D341Med (cell line): ENCODE results near the gene GPAT3.
"Not testable (repeated sequence)": the region's sequence is repeated elsewhere in the genome, so short reads cannot be mapped to it uniquely, and the experiment has no call there.

ENCODE experiments used
- DNase-seq: peaks from one replicate; pipeline ENCODE4 v3.0.0; 2012; ENCODE audit warnings: low spot score

Gene GPAT3

DNA sequence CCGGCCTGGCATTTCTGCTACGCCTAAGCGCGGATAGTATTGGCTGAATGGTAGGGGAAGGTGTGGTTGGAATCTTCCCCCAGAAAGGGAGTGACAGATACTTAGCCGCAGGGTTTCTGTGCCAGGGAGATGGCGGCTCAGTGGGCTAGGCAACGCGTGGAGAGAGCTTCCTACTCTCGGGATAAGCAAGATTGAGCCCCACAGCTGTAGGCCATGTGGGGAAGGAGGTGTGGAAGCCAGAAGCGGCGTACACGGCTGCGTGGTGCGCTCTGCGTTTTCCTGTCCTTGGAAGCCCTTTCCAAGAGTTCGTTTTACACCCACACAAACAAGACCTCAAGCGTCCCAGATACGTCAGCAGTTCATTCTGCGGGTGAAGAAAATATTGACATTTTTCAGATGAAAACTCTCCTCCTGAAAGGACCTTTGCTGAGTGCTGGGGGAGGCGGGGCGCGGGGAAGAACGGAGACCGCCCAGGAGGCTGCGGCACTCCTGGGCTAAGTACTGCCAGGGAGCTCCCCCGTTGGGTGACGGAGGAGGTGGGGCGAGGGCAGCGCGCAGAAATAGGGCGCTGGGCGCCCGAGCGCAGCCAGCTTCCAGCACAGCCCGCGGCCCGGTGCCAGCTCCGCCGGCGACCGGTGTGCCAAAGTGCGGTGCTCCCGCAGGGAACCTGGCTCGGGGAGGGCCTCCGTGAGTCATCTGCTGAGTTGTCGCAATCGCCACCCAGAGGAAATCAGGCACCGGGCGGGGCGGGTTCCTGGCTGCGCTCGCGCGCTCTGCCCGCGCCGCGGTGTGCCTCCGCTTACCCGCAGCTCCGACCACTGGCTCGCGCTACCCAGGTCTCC, at the start of gene GPAT3:
TSS of gene GPAT3 (plus strand) at position 589 of the 842 bp plus-strand sequence. CDS start 515 bp downstream, outside the sequence.
- DNase-seq, result peak; percentile 80

- DNase-seq, result no peak
These were observed 49.3 kb upstream of the GPAT3 start for GRCh38 chr4:83486457-83487129.

GRCh38 chr4:83489711-83490326, 46.1 kb upstream of the GPAT3 start:
- DNase-seq, result no peak

- peak; percentile 58 for DNase-seq
These were observed 44.9 kb upstream of the GPAT3 start for GRCh38 chr4:83490876-83491450.

GRCh38 chr4:83496085-83496917, 39.6 kb upstream of the GPAT3 start:
- not testable (repeated sequence) for DNase-seq

- no peak for DNase-seq
These were observed 37.7 kb upstream of the GPAT3 start for GRCh38 chr4:83498187-83498586.

DNA sequence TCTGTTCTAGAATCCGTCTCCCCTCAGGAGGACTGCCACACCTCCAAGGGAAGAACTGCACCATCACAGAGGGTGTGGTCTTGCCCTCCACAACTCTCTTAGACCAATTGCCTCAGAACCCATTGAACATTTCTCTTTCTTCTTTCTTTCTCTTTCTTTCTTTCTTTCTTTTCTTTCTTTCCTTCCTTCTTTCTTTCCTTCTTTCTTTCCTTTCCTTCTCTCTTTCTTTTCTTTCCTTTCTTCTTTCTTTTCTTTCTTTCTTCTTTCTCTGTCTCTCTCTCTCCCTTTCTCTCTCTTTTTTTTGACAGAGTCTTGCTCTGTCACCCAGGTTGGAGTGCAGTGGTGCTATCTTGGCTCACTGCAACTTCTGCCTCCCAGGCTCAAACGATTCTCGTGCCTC, 34.2 kb upstream of the GPAT3 start:
- DNase-seq, result not testable (repeated sequence)

DNA sequence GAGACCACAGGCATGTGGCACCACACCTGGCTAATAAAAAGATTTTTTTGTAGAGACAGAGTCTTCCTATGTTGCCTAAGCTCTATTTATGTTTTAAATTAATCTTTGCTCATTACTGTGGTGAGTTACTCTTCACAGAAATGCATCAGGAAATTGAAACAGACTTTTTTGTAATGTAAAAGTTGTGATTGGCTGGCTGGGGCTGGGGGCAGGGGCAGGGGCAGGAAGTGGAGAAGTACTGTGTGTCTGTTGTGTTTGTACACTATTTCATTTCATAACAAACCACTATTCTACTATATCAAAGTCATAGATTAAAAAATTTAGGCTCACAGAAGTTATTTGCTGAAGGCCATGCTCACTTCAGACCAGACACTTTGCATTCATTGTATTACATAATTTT, 31.9 kb upstream of the GPAT3 start:
- no peak for DNase-seq

DNA sequence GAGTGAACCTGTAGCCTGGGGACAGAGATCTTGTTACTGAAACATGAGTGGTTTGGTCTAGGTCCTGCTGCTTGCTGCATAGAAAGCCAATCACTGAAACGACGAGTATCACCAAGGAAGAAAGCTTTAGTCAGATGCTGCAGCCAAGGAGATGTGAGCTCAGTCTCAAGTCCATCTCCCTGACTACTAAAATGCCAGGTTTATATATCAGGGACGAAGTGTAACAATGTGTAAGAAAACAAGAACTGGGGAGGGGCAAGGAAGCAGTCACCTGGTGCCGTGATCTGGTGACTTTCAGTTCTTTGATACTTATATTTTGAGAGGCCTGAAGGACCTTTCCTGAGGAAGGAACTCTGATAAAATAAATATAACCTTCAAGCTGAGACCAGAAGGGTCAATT, 31.4 kb upstream of the GPAT3 start:
- DNase-seq, result no peak

- no peak for DNase-seq
These were observed 30.9 kb upstream of the GPAT3 start for GRCh38 chr4:83504996-83505395.

GRCh38 chr4:83509156-83509585, 26.7 kb upstream of the GPAT3 start:
- peak; percentile 63 for DNase-seq

- no peak for DNase-seq
These were observed 25.5 kb upstream of the GPAT3 start for GRCh38 chr4:83510442-83510841.

DNA sequence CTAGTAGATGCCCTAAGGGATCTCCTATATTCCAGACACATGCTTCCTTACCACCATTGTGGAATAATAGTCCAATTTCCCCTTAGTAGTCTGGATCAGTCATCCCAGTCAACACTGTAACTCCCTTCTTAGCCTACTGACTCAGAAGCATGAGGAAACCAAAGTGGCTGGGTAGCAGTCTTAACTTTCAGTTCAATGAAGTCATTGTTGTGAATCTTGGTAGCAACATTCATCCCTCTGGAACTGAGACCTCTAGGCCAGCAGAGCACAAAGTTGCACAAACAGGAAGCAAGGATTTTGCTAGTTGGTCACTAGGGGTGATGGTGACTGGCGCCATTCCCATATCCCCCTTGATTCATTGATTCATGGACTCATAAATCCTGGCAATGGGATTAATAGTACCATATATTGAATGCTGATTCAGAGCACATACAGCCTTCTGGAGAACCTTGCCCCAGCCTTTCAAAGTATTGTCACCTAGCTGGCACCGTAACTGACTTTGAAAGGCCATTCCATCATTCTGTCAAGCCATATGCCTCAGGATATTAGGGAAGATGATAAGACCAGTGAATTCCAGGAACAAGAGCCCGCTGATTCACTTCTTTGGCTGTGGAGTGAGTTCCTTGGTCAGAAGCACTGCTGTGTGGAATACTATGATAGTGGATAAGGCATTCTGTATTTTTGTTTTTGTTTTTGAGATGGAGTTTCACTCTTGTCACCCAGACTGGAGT, 19.7 kb upstream of the GPAT3 start:
- DNase-seq, result no peak

GRCh38 chr4:83522239-83522638, 13.7 kb upstream of the GPAT3 start:
- no peak for DNase-seq

DNA sequence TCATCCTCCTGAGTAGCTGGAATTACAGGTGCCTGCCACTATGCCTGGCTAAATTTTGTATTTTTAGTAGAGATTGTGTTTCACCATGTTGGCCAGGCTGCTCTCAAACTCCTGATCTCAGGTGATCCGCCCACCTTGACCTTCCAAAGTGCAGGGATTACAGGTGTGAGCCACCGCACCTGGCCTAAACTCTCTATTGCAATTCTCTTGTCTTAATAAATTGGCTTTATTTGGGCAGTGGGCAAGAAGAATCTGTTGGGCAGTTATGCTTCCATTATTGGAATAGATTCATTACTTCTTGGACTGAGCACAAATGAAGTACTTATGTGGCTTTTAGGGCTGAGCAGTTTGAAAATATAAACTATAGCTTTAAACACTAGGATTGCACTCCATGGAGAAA, 8.2 kb upstream of the GPAT3 start:
- no peak for DNase-seq

DNA sequence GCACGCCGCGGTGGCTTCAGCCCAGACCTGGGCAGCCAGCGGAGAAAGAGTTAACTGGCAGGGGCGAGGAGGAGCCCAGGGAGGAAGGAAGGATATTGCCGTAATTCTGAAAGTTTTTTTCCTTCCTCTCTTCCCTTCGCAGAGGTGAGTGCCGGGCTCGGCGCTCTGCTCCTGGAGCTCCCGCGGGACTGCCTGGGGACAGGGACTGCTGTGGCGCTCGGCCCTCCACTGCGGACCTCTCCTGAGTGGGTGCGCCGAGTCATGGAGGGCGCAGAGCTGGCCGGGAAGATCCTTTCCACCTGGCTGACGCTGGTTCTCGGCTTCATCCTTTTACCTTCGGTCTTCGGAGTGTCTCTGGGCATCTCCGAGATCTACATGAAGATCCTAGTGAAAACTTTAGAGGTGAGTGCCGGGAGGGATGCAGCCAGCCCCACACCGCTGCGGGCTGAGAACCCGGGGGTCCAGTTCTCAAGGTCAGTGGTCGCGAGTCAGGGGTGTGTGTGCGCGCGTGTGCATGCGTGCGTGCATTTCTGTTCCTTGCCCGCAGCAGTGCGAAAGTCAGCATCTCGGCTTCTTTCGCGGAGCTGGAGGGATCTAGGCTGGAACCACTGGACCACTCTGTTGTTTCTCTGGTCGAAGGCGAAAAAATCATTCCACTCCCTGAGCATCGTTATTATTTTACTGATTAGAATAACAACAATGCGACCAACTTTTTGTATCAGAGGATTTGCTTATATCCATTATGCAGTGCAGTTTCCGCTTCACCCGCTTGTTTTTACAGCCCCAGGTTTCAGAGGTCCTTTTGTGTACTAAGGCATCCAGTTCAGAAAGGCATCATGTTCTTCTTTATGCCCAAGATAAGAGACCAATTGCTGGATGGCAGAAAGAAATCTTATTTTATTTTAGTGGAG, 709 bp downstream of the GPAT3 start:
- DNase-seq, result peak; percentile 48

GRCh38 chr4:83542225-83542624, 6.3 kb downstream of the GPAT3 start:
- DNase-seq, result no peak

GRCh38 chr4:83546786-83547185, 10.9 kb downstream of the GPAT3 start:
- DNase-seq, result no peak

DNA sequence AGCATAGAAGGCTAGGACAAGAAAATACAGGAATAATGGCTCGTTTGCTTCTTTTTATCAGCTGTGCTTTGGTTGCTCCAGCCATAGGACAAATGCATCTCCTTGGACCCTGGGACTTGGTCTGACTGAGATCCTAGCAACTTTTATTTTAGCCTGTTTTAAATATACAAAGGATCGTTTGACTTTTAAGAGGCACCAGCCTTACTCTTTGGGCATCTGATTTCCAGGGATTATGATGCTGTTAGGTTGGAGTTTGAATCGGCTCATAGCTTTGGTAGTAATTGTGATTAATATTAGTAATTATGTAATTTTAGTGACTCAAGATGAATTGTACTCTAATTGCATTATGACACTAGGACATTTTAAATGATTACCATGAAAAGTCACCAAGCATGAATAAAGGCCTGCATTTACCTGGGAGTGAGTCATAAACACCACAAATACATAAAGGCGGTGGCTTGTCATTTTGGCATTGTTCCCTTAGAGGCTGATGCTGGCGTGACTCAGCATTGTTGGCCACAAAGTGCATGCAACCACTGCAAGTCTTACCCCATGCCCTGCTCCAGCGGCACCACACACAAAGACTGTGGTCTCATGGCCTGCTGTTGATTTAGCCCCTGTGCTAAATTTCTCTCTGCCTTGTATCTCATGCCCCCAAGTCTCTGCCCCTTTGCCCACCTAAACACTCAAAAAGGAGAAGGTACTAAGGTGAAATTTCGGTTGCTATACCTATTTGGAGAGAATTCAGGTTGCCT, 12.4 kb downstream of the GPAT3 start:
- DNase-seq, result peak; percentile 29
